ENCODE measurements around the gene SUV39H1.

DNA sequence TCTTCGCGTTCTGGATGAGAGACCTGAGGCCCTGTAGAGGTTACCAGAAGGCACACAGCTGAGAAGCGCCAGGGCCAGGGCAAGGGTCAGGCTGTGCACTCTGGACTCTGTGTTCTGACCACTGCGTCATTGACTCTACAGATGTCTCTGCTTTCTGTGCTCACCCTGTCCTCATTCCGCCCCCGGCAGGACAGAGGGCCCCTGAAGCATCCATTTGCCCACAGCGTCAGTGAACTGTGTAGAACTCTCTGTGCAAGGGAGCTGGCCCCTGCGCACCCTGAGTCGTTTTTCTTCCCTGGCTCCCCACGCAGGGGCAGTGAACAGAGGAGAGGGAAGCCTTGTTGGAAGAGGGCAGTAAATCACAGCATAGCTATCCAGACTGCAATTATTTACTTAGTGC lies 19.0 kb upstream of the SUV39H1 start:
- TF ChIP-seq, protein P1, sequence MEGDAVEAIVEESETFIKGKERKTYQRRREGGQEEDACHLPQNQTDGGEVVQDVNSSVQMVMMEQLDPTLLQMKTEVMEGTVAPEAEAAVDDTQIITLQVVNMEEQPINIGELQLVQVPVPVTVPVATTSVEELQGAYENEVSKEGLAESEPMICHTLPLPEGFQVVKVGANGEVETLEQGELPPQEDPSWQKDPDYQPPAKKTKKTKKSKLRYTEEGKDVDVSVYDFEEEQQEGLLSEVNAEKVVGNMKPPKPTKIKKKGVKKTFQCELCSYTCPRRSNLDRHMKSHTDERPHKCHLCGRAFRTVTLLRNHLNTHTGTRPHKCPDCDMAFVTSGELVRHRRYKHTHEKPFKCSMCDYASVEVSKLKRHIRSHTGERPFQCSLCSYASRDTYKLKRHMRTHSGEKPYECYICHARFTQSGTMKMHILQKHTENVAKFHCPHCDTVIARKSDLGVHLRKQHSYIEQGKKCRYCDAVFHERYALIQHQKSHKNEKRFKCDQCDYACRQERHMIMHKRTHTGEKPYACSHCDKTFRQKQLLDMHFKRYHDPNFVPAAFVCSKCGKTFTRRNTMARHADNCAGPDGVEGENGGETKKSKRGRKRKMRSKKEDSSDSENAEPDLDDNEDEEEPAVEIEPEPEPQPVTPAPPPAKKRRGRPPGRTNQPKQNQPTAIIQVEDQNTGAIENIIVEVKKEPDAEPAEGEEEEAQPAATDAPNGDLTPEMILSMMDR (conservative IDR thresholded peaks at IDR 0.05 in 1 of 2, IDR thresholded peaks at IDR 0.05 in 1 of 2; ENCODE audit: extremely low read depth in 1 of 2, insufficient read depth in 1 of 2, low read depth in 1 of 2, low read length in 2 of 2): no peak
- TF ChIP-seq EZH2 (IDR thresholded peaks at IDR 0.05; ENCODE audit: borderline replicate concordance, low read length): no peak
